Measurements from ENCODE around the gene ADAMTSL1.

Gene ADAMTSL1

GRCh38 chr9:18770131-18770908 is 296.4 kb downstream of the ADAMTSL1 start:
- Histone ChIP-seq H3K27ac (no peak overlapping the region), H3K36me3 (no peaks in the 10 kb centered on the region), H3K4me3 (ENCODE audit: low read depth, low read length) (no peak overlapping the region), H3K9me3 (ENCODE audit: severe bottlenecking) (no peaks in the 10 kb centered on the region), H3K27me3 (ENCODE audit: insufficient read depth, low read depth, severe bottlenecking) (no peaks in the 10 kb centered on the region)
- DNase-seq = no peak
- TF ChIP-seq, protein P1, sequence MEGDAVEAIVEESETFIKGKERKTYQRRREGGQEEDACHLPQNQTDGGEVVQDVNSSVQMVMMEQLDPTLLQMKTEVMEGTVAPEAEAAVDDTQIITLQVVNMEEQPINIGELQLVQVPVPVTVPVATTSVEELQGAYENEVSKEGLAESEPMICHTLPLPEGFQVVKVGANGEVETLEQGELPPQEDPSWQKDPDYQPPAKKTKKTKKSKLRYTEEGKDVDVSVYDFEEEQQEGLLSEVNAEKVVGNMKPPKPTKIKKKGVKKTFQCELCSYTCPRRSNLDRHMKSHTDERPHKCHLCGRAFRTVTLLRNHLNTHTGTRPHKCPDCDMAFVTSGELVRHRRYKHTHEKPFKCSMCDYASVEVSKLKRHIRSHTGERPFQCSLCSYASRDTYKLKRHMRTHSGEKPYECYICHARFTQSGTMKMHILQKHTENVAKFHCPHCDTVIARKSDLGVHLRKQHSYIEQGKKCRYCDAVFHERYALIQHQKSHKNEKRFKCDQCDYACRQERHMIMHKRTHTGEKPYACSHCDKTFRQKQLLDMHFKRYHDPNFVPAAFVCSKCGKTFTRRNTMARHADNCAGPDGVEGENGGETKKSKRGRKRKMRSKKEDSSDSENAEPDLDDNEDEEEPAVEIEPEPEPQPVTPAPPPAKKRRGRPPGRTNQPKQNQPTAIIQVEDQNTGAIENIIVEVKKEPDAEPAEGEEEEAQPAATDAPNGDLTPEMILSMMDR (IDR thresholded peaks at IDR 0.05; ENCODE audit: low read depth, low read length) = no peak

- DNase-seq = no peak
- no peaks in the 10 kb centered on the region for H3K27me3 ChIP-seq (ENCODE audit: insufficient read depth, low read depth, severe bottlenecking)
- H3K4me3 ChIP-seq (ENCODE audit: low read depth, low read length) = no peak overlapping the region
- no peaks in the 10 kb centered on the region for H3K36me3 ChIP-seq
- no peaks in the 10 kb centered on the region for H3K9me3 ChIP-seq (ENCODE audit: severe bottlenecking)
- no peak overlapping the region for H3K27ac ChIP-seq
- TF ChIP-seq, protein P1 (IDR thresholded peaks at IDR 0.05; ENCODE audit: low read depth, low read length) = no peak
Observed at GRCh38 chr9:18771011-18771410, 297.1 kb downstream of the ADAMTSL1 start.

GRCh38 chr9:18771763-18772162 is 297.8 kb downstream of the ADAMTSL1 start:
- TF ChIP-seq, protein P1 (IDR thresholded peaks at IDR 0.05; ENCODE audit: low read depth, low read length) = no peak
- no peaks in the 10 kb centered on the region for H3K36me3 ChIP-seq

DNA sequence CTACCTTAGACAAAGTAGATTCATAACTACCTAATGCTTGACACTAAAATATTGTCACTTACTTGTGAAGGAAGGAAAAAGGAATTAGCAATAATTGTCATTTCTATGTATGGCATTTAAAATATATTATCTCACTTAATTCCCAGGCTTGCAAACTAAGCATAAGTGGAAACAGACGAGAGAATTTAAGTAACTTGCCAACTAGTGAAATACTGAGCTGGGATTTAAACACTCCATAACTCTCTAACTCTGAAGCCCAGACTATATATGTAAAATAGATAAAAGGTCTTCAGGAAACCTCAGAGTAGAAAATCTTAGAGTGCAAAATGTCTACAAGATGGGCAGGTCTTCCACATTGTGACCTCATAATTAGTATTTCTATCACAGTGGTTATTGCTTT is 301.3 kb downstream of the ADAMTSL1 start:
- Histone ChIP-seq H3K36me3 (no peaks in the 10 kb centered on the region), H3K27me3 (ENCODE audit: insufficient read depth, low read depth, severe bottlenecking) (no peaks in the 10 kb centered on the region), H3K9me3 (ENCODE audit: severe bottlenecking) (no peaks in the 10 kb centered on the region), H3K4me3 (ENCODE audit: low read depth, low read length) (no peak overlapping the region), H3K27ac (no peak overlapping the region)
- TF ChIP-seq, protein P1 (IDR thresholded peaks at IDR 0.05; ENCODE audit: low read depth, low read length) = no peak
- no peak for DNase-seq

More at GRCh38 chr9:18771763-18772162, 297.8 kb downstream of the ADAMTSL1 start:
- no peaks in the 10 kb centered on the region for H3K27me3 ChIP-seq (ENCODE audit: insufficient read depth, low read depth, severe bottlenecking)
- no peaks in the 10 kb centered on the region for H3K9me3 ChIP-seq (ENCODE audit: severe bottlenecking)
- no peak for DNase-seq
- H3K27ac ChIP-seq = no peak overlapping the region
- no peak overlapping the region for H3K4me3 ChIP-seq (ENCODE audit: low read depth, low read length)

GRCh38 chr9:18775930-18776329 is 302.0 kb downstream of the ADAMTSL1 start:
- no peak overlapping the region for H3K4me3 ChIP-seq (ENCODE audit: low read depth, low read length)
- H3K27me3 ChIP-seq (ENCODE audit: insufficient read depth, low read depth, severe bottlenecking) = no peaks in the 10 kb centered on the region
- DNase-seq = no peak
- no peaks in the 10 kb centered on the region for H3K9me3 ChIP-seq (ENCODE audit: severe bottlenecking)
- TF ChIP-seq, protein P1 (IDR thresholded peaks at IDR 0.05; ENCODE audit: low read depth, low read length) = no peak
- H3K36me3 ChIP-seq = no peaks in the 10 kb centered on the region
- no peak overlapping the region for H3K27ac ChIP-seq
